Measurements from ENCODE around the gene CNEP1R1. TPM values are rescaled to one million over a fixed set of nuclear protein-coding genes. Genes with fewer than 3 reads are reported as not detected.

CNEP1R1 gene
- total and polyA plus RNA-seq, 2 of the 8 experiments (the other 6 are each of a cell fraction or from before 2014, with no cell fraction given), result 10.6 to 13.6 TPM

DNA sequence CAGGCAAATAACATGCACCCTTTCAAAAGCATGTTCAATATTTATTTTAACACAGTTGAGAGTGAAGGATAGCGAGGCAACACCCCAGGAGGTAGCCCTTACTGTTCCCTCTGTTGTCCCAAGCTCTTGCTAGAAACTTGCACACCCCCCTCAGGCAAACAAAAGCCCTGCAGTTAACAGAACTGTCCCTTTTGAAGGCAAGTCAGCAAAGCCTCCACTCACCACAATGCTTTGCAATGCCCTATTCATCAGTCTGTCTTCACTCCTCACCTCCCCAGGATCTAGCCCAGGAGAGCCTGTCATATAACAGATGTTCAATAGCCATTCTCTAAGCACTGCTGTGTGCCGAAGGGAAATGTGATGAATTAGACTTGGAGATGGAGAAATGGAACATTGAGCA is 3.5 kb upstream of the CNEP1R1 start:
- no peak overlapping the region for H3K56ac ChIP-seq (replicated peaks; ENCODE audit: insufficient read length, low read depth, low read length)
- no peaks in the 10 kb centered on the region for H3K23me2 ChIP-seq (ENCODE audit: low read depth, low read length)
- H3K27ac ChIP-seq (ENCODE audit: low read depth, low read length), result no peak overlapping the region
- no peak overlapping the region for H2AFZ ChIP-seq (ENCODE audit: low read length)
- no peak overlapping the region for H3K23ac ChIP-seq (ENCODE audit: insufficient read length)
- no peak overlapping the region for H3K18ac ChIP-seq (ENCODE audit: extremely low read depth, low read length)
- H2BK12ac ChIP-seq (ENCODE audit: low read depth, low read length), result no peak overlapping the region
- DNase-seq (ENCODE audit: low read depth in 1 of 2, low spot score in 2 of 2) (no peak), FAIRE-seq (peak; percentile 69)
- H3K79me1 ChIP-seq (ENCODE audit: low read depth, low read length), result no peaks in the 10 kb centered on the region
- no peaks in the 10 kb centered on the region for H3K27me3 ChIP-seq (replicated peaks in 1 of 4; ENCODE audit: control insufficient read depth in 3 of 4, extremely low read depth in 1 of 4, insufficient read depth in 3 of 4, low read length in 3 of 4)
- H3K79me2 ChIP-seq (ENCODE audit: control insufficient read depth in 1 of 2, insufficient read depth in 2 of 2, low read length in 2 of 2), result peaks cover 0 to 12% of the 10 kb centered on the region in 2 experiments; a peak in 2 of 4 replicates
- 70% methylated on average over 2 of the region's 2 CpGs; no CpG with 5 or more reads in 1 of the 2 experiments for WGBS, 2 experiments (ENCODE audit: extremely low coverage in 1 of 2, insufficient coverage in 1 of 2, insufficient read length in 1 of 2, insufficient replicate concordance in 2 of 2, low coverage in 1 of 2, low lambda C conversion rate in 2 of 2, missing lambda C conversion rate in 1 of 2)
- no peak overlapping the region for H4K8ac ChIP-seq (ENCODE audit: extremely low read depth, insufficient read depth, low read length)
- ChIA-PET POLR2A (ENCODE audit: partially characterized antibody) (interaction anchor here (0.7 kb wide), 1 partner anchor 46 kb away, joined by 3 read pairs; no protein-coding TSS in a partner anchor), CTCF (ENCODE audit: partially characterized antibody) (interaction anchor here (0.7 to 2.4 kb wide), 17 partner anchors 9 to 464 kb away, joined by 3 to 9 read pairs (median 4); no protein-coding TSS in a partner anchor)
- H4K91ac ChIP-seq (replicated peaks; ENCODE audit: insufficient read length, low read length), result no peak overlapping the region
- H3K4ac ChIP-seq (replicated peaks; ENCODE audit: insufficient read length, low read depth, low read length), result no peak overlapping the region
- no peak overlapping the region for H2BK20ac ChIP-seq (ENCODE audit: low read length)
- no peak overlapping the region for H3K4me2 ChIP-seq (ENCODE audit: insufficient read depth in 1 of 2, low read depth in 2 of 2, low read length in 2 of 2)
- no peak overlapping the region for H2BK120ac ChIP-seq (replicated peaks; ENCODE audit: low read depth, low read length)
- peaks cover 0 to 6% (median 0%) of the 10 kb centered on the region in 4 experiments; a peak in 2 of 7 replicates for H3K4me1 ChIP-seq (replicated peaks in 1 of 4; ENCODE audit: control insufficient read depth in 3 of 4, insufficient read depth in 4 of 4, low read length in 3 of 4)
- H4K20me1 ChIP-seq (replicated peaks in 1 of 2; ENCODE audit: control insufficient read depth in 1 of 2, insufficient read depth in 2 of 2, low read length in 2 of 2), result no peaks in the 10 kb centered on the region
- no peak overlapping the region for H2BK5ac ChIP-seq (ENCODE audit: low read depth, low read length)
- no peak overlapping the region for H3K14ac ChIP-seq (ENCODE audit: insufficient read length)
- no peaks in the 10 kb centered on the region for H3K36me3 ChIP-seq (ENCODE audit: control insufficient read depth in 2 of 4, insufficient read depth in 4 of 4, low read length in 3 of 4)
- no peak overlapping the region for H4K5ac ChIP-seq (ENCODE audit: insufficient read length, low read depth, low read length)
- 0 out of 7 replicates have a peak overlapping the region, but pooled peaks of 1 of the 4 experiments have one; percentile 25 for H3K9ac ChIP-seq (replicated peaks in 1 of 4; ENCODE audit: extremely low read depth in 1 of 4, low read depth in 3 of 4, low read length in 3 of 4)
- no peak overlapping the region for H3K4me3 ChIP-seq (ENCODE audit: extremely low read depth in 1 of 4, insufficient read depth in 2 of 4, low read depth in 3 of 4, low read length in 4 of 4)
- no peaks in the 10 kb centered on the region for H3K9me3 ChIP-seq (ENCODE audit: insufficient read depth in 2 of 2, low read depth in 1 of 2, low read length in 1 of 2)
- no peak overlapping the region for H2BK15ac ChIP-seq (ENCODE audit: low read length)
- TF ChIP-seq CHD2 (IDR thresholded peaks at IDR 0.05; ENCODE audit: low read length), result no peak
- no peak for TF ChIP-seq EGR1 (IDR thresholded peaks at IDR 0.05; ENCODE audit: borderline replicate concordance, low read depth, low read length)
- TF ChIP-seq RAD21 (IDR thresholded peaks at IDR 0.05 in 1 of 2, conservative IDR thresholded peaks at IDR 0.05 in 1 of 2; ENCODE audit: low read depth in 2 of 2, low read length in 2 of 2), result peak; percentile 48 to 66
- TF ChIP-seq NANOG (IDR thresholded peaks at IDR 0.05; ENCODE audit: insufficient read depth, low read depth, low read length, poor library complexity, severe bottlenecking), result peak; percentile 37
- TF ChIP-seq CTCF (IDR thresholded peaks at IDR 0.05; ENCODE audit: control extremely low read depth in 1 of 3, insufficient read depth in 1 of 3, low read depth in 1 of 3, low read length in 3 of 3), result peak in 2 of 3 experiments; percentile 54 to 58; a peak in 3 of 4 replicates
- no peak for TF ChIP-seq BCL11A (IDR thresholded peaks at IDR 0.05; ENCODE audit: low read depth in 2 of 2, low read length in 2 of 2)
- no peak overlapping the region for H2AK5ac ChIP-seq (ENCODE audit: low read depth, low read length)
